DMS153 treated with DMSO at 0.1 percent for 48 hours (cell line): Measurements from ENCODE around the gene SEC24D.

Experiments
- DNase-seq: peaks from one replicate; lab custom pipeline; 2025; ENCODE audit not compliant: unreplicated experiment; lab: John Stamatoyannopoulos, UW

The SEC24D gene

GRCh38 chr4:118774989-118775388, 60.9 kb downstream of the SEC24D start:
- no peak for DNase-seq

- DNase-seq, result no peak
Observed at GRCh38 chr4:118774321-118774720, 61.6 kb downstream of the SEC24D start.

- DNase-seq, result no peak
Observed at GRCh38 chr4:118773429-118773792, 62.5 kb downstream of the SEC24D start.

- no peak for DNase-seq
Observed at GRCh38 chr4:118772767-118773428, 63.0 kb downstream of the SEC24D start.

- DNase-seq, result peak; percentile 59
Observed at GRCh38 chr4:118772081-118772766, 63.7 kb downstream of the SEC24D start.

GRCh38 chr4:118770741-118771187, 65.2 kb downstream of the SEC24D start:
- no peak for DNase-seq

GRCh38 chr4:118769161-118769560, 66.8 kb downstream of the SEC24D start:
- no peak for DNase-seq

GRCh38 chr4:118767109-118767508, 68.8 kb downstream of the SEC24D start:
- no peak for DNase-seq

GRCh38 chr4:118765399-118765798, 70.5 kb downstream of the SEC24D start:
- no peak for DNase-seq

- no peak for DNase-seq
Observed at GRCh38 chr4:118762730-118763477, 73.0 kb downstream of the SEC24D start.

- DNase-seq, result no peak
Observed at GRCh38 chr4:118762155-118762554, 73.8 kb downstream of the SEC24D start.

- DNase-seq, result no peak
Observed at GRCh38 chr4:118761397-118762016, 74.4 kb downstream of the SEC24D start.

GRCh38 chr4:118760493-118760892, 75.4 kb downstream of the SEC24D start:
- no peak for DNase-seq

- no peak for DNase-seq
Observed at GRCh38 chr4:118760092-118760491, 75.8 kb downstream of the SEC24D start.

- DNase-seq, result no peak
Observed at GRCh38 chr4:118759481-118759880, 76.4 kb downstream of the SEC24D start.

GRCh38 chr4:118758293-118758692, 77.6 kb downstream of the SEC24D start:
- no peak for DNase-seq

GRCh38 chr4:118757761-118758251, 78.1 kb downstream of the SEC24D start:
- peak; percentile 50 for DNase-seq

- no peak for DNase-seq
Observed at GRCh38 chr4:118756958-118757357, 79.0 kb downstream of the SEC24D start.

GRCh38 chr4:118756429-118756828, 79.5 kb downstream of the SEC24D start:
- no peak for DNase-seq

- no peak for DNase-seq
Observed at GRCh38 chr4:118755438-118756226, 80.3 kb downstream of the SEC24D start.

- no peak for DNase-seq
Observed at GRCh38 chr4:118754890-118755289, 81.0 kb downstream of the SEC24D start.
